ENCODE measurements around the gene POMP.

The POMP gene

DNA sequence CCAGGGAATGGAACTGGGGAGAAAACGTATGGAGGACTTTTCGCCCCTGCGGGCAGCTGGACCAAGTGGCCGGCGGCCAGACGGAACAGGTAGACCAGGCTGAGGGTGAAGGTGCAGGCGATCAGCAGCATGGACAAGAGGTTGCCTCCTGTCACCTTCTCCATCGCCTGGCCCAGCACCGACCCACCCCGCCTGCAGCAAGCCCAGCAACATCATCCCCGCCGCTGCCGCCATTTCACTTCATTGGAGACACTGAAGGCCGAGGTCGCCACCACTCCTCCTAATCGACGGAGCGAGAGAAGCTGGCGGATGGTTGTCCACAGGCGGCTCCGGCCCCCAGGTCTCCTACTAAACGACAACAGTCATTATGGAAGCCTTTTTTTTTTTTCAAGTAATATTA lies 64.9 kb downstream of the POMP start:
- Mint-ChIP-seq H3K36me3 (ENCODE audit: low read depth) (no peaks in the 10 kb centered on the region), H3K27me3 (ENCODE audit: low read depth, poor library complexity) (peaks cover 56% of the 10 kb centered on the region), H3K9me3 (no peaks in the 10 kb centered on the region), H3K4me3 (no peak overlapping the region), H3K4me1 (peaks cover 8% of the 10 kb centered on the region), H3K27ac (no peak overlapping the region)
- no peak for DNase-seq
- TF ChIP-seq, protein P1, sequence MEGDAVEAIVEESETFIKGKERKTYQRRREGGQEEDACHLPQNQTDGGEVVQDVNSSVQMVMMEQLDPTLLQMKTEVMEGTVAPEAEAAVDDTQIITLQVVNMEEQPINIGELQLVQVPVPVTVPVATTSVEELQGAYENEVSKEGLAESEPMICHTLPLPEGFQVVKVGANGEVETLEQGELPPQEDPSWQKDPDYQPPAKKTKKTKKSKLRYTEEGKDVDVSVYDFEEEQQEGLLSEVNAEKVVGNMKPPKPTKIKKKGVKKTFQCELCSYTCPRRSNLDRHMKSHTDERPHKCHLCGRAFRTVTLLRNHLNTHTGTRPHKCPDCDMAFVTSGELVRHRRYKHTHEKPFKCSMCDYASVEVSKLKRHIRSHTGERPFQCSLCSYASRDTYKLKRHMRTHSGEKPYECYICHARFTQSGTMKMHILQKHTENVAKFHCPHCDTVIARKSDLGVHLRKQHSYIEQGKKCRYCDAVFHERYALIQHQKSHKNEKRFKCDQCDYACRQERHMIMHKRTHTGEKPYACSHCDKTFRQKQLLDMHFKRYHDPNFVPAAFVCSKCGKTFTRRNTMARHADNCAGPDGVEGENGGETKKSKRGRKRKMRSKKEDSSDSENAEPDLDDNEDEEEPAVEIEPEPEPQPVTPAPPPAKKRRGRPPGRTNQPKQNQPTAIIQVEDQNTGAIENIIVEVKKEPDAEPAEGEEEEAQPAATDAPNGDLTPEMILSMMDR (IDR thresholded peaks at IDR 0.05), result no peak

DNA sequence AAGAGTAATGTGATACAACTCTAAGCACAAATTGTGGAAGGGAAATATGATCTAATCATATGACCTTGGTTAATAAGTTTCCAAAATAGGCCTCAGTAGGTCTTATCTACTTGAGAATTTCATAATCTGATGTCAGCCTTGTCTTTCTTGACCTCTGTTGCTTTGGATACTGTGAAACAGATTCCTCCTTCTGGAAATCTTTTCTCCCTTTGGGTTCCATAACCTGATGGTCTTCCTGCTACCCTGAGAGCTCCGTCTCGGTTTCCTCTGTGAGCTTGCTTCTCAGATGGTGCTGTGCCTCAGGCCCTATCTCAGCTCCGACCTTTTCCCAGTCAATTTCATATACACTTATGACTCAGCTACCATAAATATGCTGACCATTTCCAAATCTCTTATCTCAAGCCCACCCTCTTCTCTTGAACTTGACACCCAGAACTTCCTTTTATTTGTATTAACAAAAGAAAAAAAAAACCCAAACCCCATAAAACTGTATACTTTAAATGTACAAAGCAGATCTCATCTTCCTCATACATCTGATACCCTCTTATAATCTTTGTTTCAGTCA lies 66.2 kb downstream of the POMP start:
- Mint-ChIP-seq H3K9me3 (no peaks in the 10 kb centered on the region), H3K36me3 (ENCODE audit: low read depth) (no peaks in the 10 kb centered on the region), H3K27me3 (ENCODE audit: low read depth, poor library complexity) (peaks cover 45% of the 10 kb centered on the region), H3K4me3 (no peak overlapping the region), H3K27ac (no peak overlapping the region), H3K4me1 (peaks cover 4% of the 10 kb centered on the region)
- no peak for DNase-seq
- TF ChIP-seq, protein P1 (IDR thresholded peaks at IDR 0.05), result no peak

Measured in nephron progenitor cell (in vitro differentiated cells).